Astrocyte of the spinal cord (primary cell): Measurements from ENCODE around the gene LRP8.
"Not testable (repeated sequence)": the region's sequence is repeated elsewhere in the genome, so short reads cannot be mapped to it uniquely, and the experiment has no call there.

ENCODE experiments used
- DNase-seq: peaks from one replicate; pipeline ENCODE4 v3.0.0; 2011; ENCODE audit warnings: low read depth, low spot score
- H3K4me3 ChIP-seq: 2 replicates; pipeline ENCODE4 v1.5.1; 2011; ENCODE audit warnings: low read depth, mild to moderate bottlenecking, low read length, moderate library complexity
- CTCF ChIP-seq: IDR thresholded peaks from 2 replicates; pipeline ENCODE4 v1.5.1; 2012; ENCODE audit warnings: low read depth, mild to moderate bottlenecking, low read length, inconsistent platforms
- in situ Hi-C: cut with HindIII; loops from 2 replicates; pipeline ENCODE4 v1.10.0; 2017; ENCODE audit warnings: low sequenced_read_pairs

The LRP8 gene

GRCh38 chr1:53284224-53285020 lies 43.4 kb downstream of the LRP8 start:
- TF ChIP-seq CTCF: no peak
- DNase-seq: no peak
- no peak overlapping the region for H3K4me3 ChIP-seq
- in situ Hi-C loops: loop anchor here (25.0 kb wide), 1 partner anchor 103 kb away; no protein-coding TSS in a partner anchor

- in situ Hi-C loops: loop anchor here (25.0 kb wide), 1 partner anchor 104 kb away; no protein-coding TSS in a partner anchor
Measured at GRCh38 chr1:53283156-53283555, 44.7 kb downstream of the LRP8 start.

GRCh38 chr1:53281133-53281532 lies 46.7 kb downstream of the LRP8 start:
- H3K4me3 ChIP-seq: no peak overlapping the region
- TF ChIP-seq CTCF: no peak
- in situ Hi-C loops: loop anchor here (25.0 kb wide), 1 partner anchor 106 kb away; no protein-coding TSS in a partner anchor
- no peak for DNase-seq

More at GRCh38 chr1:53283156-53283555, 44.7 kb downstream of the LRP8 start:
- H3K4me3 ChIP-seq, DNase-seq: not testable (repeated sequence)

GRCh38 chr1:53280496-53280895 lies 47.4 kb downstream of the LRP8 start:
- in situ Hi-C loops: loop anchor here (25.0 kb wide), 1 partner anchor 107 kb away; no protein-coding TSS in a partner anchor
- no peak for TF ChIP-seq CTCF
- H3K4me3 ChIP-seq: no peak overlapping the region
- no peak for DNase-seq

GRCh38 chr1:53279296-53280200 lies 48.3 kb downstream of the LRP8 start:
- TF ChIP-seq CTCF: no peak
- H3K4me3 ChIP-seq: no peak overlapping the region
- DNase-seq: no peak
- in situ Hi-C loops: loop anchor here (25.0 kb wide), 1 partner anchor 108 kb away; no protein-coding TSS in a partner anchor

GRCh38 chr1:53278298-53278725 lies 49.6 kb downstream of the LRP8 start:
- no peak for DNase-seq
- in situ Hi-C loops: loop anchor here (25.0 kb wide), 1 partner anchor 109 kb away; no protein-coding TSS in a partner anchor
- TF ChIP-seq CTCF: peak; percentile 89
- H3K4me3 ChIP-seq: no peak overlapping the region
